Measurements from ENCODE around the gene SEMA4D.

SEMA4D gene

GRCh38 chr9:89395931-89396710 lies 101.8 kb downstream of the SEMA4D start:
- FAIRE-seq, result no peak
- DNase-seq (ENCODE audit: insufficient read length, low spot score), result no peak
- TF ChIP-seq, protein P1, sequence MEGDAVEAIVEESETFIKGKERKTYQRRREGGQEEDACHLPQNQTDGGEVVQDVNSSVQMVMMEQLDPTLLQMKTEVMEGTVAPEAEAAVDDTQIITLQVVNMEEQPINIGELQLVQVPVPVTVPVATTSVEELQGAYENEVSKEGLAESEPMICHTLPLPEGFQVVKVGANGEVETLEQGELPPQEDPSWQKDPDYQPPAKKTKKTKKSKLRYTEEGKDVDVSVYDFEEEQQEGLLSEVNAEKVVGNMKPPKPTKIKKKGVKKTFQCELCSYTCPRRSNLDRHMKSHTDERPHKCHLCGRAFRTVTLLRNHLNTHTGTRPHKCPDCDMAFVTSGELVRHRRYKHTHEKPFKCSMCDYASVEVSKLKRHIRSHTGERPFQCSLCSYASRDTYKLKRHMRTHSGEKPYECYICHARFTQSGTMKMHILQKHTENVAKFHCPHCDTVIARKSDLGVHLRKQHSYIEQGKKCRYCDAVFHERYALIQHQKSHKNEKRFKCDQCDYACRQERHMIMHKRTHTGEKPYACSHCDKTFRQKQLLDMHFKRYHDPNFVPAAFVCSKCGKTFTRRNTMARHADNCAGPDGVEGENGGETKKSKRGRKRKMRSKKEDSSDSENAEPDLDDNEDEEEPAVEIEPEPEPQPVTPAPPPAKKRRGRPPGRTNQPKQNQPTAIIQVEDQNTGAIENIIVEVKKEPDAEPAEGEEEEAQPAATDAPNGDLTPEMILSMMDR (IDR thresholded peaks at IDR 0.05; ENCODE audit: insufficient read depth, missing control alignments), result no peak

DNA sequence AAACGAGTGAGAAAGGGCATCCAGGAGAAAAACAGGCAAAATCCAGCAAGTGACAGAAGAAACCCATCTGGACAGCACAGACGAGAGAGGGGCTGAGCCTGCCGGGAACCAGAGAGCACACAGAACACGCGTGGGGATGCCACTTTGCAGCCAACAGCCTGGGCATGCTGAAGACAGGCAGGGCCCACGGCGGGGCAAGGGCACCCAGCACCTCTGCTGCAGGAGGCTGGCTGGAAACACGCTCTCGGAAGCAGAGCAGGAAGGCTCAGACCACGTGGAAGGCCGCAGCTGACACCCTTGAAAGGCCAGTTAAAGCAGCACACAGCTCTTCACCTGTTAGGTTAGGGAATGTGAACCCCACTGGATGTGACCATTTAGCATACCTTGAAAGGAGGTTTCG lies 103.5 kb downstream of the SEMA4D start:
- DNase-seq (ENCODE audit: insufficient read length, low spot score), result no peak
- no peak for FAIRE-seq
- TF ChIP-seq, protein P1 (IDR thresholded peaks at IDR 0.05; ENCODE audit: insufficient read depth, missing control alignments), result no peak

- DNase-seq (ENCODE audit: insufficient read length, low spot score) (no peak), FAIRE-seq (no peak)
- TF ChIP-seq, protein P1 (IDR thresholded peaks at IDR 0.05; ENCODE audit: insufficient read depth, missing control alignments), result no peak
Measured at GRCh38 chr9:89391585-89391984, 106.3 kb downstream of the SEMA4D start.

DNA sequence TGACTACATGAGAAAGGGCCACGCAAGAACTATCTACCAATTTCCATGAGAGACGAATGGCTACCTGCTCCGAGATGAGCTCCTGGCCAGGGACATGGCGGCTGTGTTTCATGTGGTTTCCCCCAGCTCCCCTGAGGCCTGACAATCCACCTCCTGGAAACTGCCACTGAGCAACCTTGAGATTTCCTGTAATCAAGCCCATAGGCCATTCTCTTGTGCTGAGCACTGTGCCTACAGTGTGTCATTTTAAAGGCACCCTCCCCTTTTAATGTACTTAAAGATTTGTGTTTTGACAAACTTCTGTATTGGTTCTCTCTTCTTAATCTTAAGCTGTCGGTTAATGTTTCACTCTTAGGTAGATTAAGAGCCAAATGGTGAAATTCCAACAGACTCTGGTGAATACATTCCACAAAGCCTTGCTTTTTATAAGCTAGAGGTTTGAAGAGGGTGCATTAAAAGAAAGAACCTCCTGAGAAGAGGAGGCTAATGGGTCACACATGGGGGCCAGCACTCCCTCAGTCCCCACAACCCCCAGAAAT lies 107.3 kb downstream of the SEMA4D start:
- TF ChIP-seq, protein P1 (IDR thresholded peaks at IDR 0.05; ENCODE audit: insufficient read depth, missing control alignments), result no peak
- FAIRE-seq, result no peak
- no peak for DNase-seq (ENCODE audit: insufficient read length, low spot score)

GRCh38 chr9:89390068-89390555 lies 107.8 kb downstream of the SEMA4D start:
- FAIRE-seq (no peak), DNase-seq (ENCODE audit: insufficient read length, low spot score) (no peak)
- TF ChIP-seq, protein P1 (IDR thresholded peaks at IDR 0.05; ENCODE audit: insufficient read depth, missing control alignments), result no peak

DNA sequence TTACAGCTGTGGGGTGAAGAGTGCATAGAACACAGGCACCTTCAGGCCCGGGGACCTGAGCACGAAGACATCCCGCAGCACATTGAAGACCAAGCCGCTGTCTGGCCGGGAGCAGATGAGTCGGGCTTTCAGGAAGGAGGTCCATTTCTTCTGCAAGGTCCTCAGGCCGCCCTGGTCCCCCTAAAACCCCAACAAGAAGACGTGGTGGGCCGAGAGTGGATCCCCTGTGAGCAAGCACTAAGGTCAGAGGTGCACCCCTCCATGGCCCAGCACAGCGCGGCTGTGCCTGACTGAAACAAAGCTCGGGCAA lies 109.1 kb downstream of the SEMA4D start:
- DNase-seq (ENCODE audit: insufficient read length, low spot score) (no peak), FAIRE-seq (no peak)
- TF ChIP-seq, protein P1 (IDR thresholded peaks at IDR 0.05; ENCODE audit: insufficient read depth, missing control alignments), result no peak

All from D721Med (cell line).